Hepatocyte (in vitro differentiated cells): ENCODE results near the gene EXOC7. TPM values are rescaled to one million over a fixed set of nuclear protein-coding genes. Genes with fewer than 3 reads are reported as not detected.

Source experiments
- DNase-seq: peaks from one replicate; pipeline ENCODE4 v3.0.0-alpha.2; 2016; ENCODE audit warnings: low spot score
- H2AFZ ChIP-seq: fragments of 200-600 bp; sonication (generic); 2 replicates; pipeline ENCODE4 v1.6.0; 2016; ENCODE audit warnings: antibody characterized with exemption, mild to moderate bottlenecking
- H3K27ac ChIP-seq: fragments of 200-600 bp; sonication (generic); 2 replicates; pipeline ENCODE4 v1.5.1; 2016; ENCODE audit warnings: mild to moderate bottlenecking
- H3K27me3 ChIP-seq: fragments of 200-600 bp; sonication (generic); 2 replicates; pipeline ENCODE4 v1.6.1; 2016
- H3K36me3 ChIP-seq: fragments of 200-600 bp; sonication (generic); replicated peaks from 2 replicates; pipeline ENCODE4 v1.5.1; 2016; ENCODE audit warnings: low read depth; ENCODE audit not compliant: insufficient read depth
- H3K4me1 ChIP-seq: fragments of 200-600 bp; sonication (generic); 2 replicates; pipeline ENCODE4 v1.5.1; 2016; ENCODE audit warnings: mild to moderate bottlenecking, moderate library complexity; ENCODE audit not compliant: insufficient read depth
- H3K4me2 ChIP-seq: fragments of 200-600 bp; sonication (generic); 2 replicates; pipeline ENCODE4 v1.6.0; 2016
- H3K4me3 ChIP-seq: fragments of 200-600 bp; sonication (generic); 2 replicates; pipeline ENCODE4 v1.5.1; 2016; ENCODE audit warnings: mild to moderate bottlenecking
- H3K79me2 ChIP-seq: fragments of 200-600 bp; sonication (generic); 2 replicates; pipeline ENCODE4 v1.6.0; 2017; ENCODE audit warnings: mild to moderate bottlenecking
- H3K9me2 ChIP-seq: fragments of 200-600 bp; sonication (generic); replicated peaks from 2 replicates; pipeline ENCODE4 v1.6.0; 2017; ENCODE audit warnings: mild to moderate bottlenecking; ENCODE audit not compliant: insufficient read depth
- H3K9me3 ChIP-seq: fragments of 200-600 bp; sonication (generic); 2 replicates; pipeline ENCODE4 v1.5.1; 2016; ENCODE audit warnings: low read depth, mild to moderate bottlenecking
- H4K20me1 ChIP-seq: fragments of 200-600 bp; sonication (generic); 2 replicates; pipeline ENCODE4 v1.6.0; 2016; ENCODE audit warnings: mild to moderate bottlenecking; ENCODE audit not compliant: insufficient read depth, poor library complexity, severe bottlenecking
- EZH2 ChIP-seq: fragments of 200-600 bp; sonication (generic); IDR thresholded peaks from 2 replicates; pipeline ENCODE4 v1.6.1; 2016; ENCODE audit warnings: antibody characterized with exemption, mild to moderate bottlenecking, borderline replicate concordance
- EZH2phosphoT487 ChIP-seq: fragments of 200-600 bp; sonication (generic); IDR thresholded peaks from one replicate; pipeline ENCODE4 v1.6.1; 2018; ENCODE audit warnings: antibody characterized with exemption, mild to moderate bottlenecking, low read depth, moderate library complexity; ENCODE audit not compliant: unreplicated experiment, severe bottlenecking
- WGBS: methylation state at CpG from one replicate; pipeline ENCODE4 v1.1.6; 2016; ENCODE audit warnings: low lambda C conversion rate; ENCODE audit errors: missing lambda C conversion rate; 5-methylcytosine and 5-hydroxymethylcytosine counted together
- polyA plus RNA-seq: library from polyadenylated mRNA; unstranded; fragments of >200 nt; fragmentation: Nextera tagmentation; extraction: Ambion mirVana; gene quantifications from 2 replicates; pipeline ENCODE4 v1.2.1, GENCODE V29; 2016
- total RNA-seq: library from RNA; depleted of rRNA; stranded (reverse); fragments of >200 nt; gene quantifications from 2 replicates; pipeline ENCODE4 v1.2.3, GENCODE V29; 2014
- TF ChIP-seq, protein P1 (sequence below): fragments of 200-600 bp; sonication (generic); IDR thresholded peaks from 2 replicates; pipeline ENCODE4 v1.5.1; 2016; ENCODE audit warnings: antibody characterized with exemption, mild to moderate bottlenecking; ENCODE audit not compliant: poor library complexity

EXOC7 gene
- total and polyA plus RNA-seq, 2 experiments from 2014 or later, result 92.9 to 95.6 TPM

GRCh38 chr17:76036497-76037261 is 66.9 kb downstream of the EXOC7 start:
- Histone ChIP-seq H3K79me2 (no peaks in the 10 kb centered on the region), H3K4me1 (peaks cover 5% of the 10 kb centered on the region), H3K4me3 (no peak overlapping the region), H3K27ac (no peak overlapping the region), H4K20me1 (no peaks in the 10 kb centered on the region), H3K9me3 (no peaks in the 10 kb centered on the region), H3K27me3 (no peaks in the 10 kb centered on the region), H2AFZ (no peak overlapping the region), H3K36me3 (no peaks in the 10 kb centered on the region), H3K9me2 (no peaks in the 10 kb centered on the region), H3K4me2 (peak overlapping the region; percentile 43)
- WGBS, result 56% methylated on average over 22 of the region's 22 CpGs
- no peak for DNase-seq
- TF ChIP-seq EZH2phosphoT487, result no peak
- TF ChIP-seq, protein P1, sequence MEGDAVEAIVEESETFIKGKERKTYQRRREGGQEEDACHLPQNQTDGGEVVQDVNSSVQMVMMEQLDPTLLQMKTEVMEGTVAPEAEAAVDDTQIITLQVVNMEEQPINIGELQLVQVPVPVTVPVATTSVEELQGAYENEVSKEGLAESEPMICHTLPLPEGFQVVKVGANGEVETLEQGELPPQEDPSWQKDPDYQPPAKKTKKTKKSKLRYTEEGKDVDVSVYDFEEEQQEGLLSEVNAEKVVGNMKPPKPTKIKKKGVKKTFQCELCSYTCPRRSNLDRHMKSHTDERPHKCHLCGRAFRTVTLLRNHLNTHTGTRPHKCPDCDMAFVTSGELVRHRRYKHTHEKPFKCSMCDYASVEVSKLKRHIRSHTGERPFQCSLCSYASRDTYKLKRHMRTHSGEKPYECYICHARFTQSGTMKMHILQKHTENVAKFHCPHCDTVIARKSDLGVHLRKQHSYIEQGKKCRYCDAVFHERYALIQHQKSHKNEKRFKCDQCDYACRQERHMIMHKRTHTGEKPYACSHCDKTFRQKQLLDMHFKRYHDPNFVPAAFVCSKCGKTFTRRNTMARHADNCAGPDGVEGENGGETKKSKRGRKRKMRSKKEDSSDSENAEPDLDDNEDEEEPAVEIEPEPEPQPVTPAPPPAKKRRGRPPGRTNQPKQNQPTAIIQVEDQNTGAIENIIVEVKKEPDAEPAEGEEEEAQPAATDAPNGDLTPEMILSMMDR, result no peak

- Histone ChIP-seq H3K4me3 (no peak overlapping the region), H3K9me3 (no peaks in the 10 kb centered on the region), H3K79me2 (no peaks in the 10 kb centered on the region), H4K20me1 (no peaks in the 10 kb centered on the region), H3K4me2 (no peak overlapping the region), H3K27ac (no peak overlapping the region), H3K4me1 (peaks cover 9% of the 10 kb centered on the region), H3K27me3 (no peaks in the 10 kb centered on the region), H3K9me2 (no peaks in the 10 kb centered on the region), H2AFZ (no peak overlapping the region), H3K36me3 (no peaks in the 10 kb centered on the region)
- TF ChIP-seq, protein P1, result no peak
- TF ChIP-seq EZH2phosphoT487 (no peak), EZH2 (no peak)
- 86% methylated on average over 13 of the region's 13 CpGs for WGBS
- DNase-seq, result no peak
Measured at GRCh38 chr17:76034428-76035350, 68.9 kb downstream of the EXOC7 start.

GRCh38 chr17:76033139-76033538 is 70.4 kb downstream of the EXOC7 start:
- H3K79me2 ChIP-seq, result no peaks in the 10 kb centered on the region
- no peak for TF ChIP-seq EZH2
- TF ChIP-seq EZH2phosphoT487, result no peak
- TF ChIP-seq, protein P1, result no peak
- no peaks in the 10 kb centered on the region for H3K36me3 ChIP-seq
- H3K27me3 ChIP-seq, result no peaks in the 10 kb centered on the region
- H3K4me2 ChIP-seq, result no peak overlapping the region
- no peak overlapping the region for H3K4me3 ChIP-seq
- 96% methylated on average over 6 of the region's 6 CpGs for WGBS
- H2AFZ ChIP-seq, result no peak overlapping the region
- no peak overlapping the region for H3K27ac ChIP-seq
- peaks cover 16% of the 10 kb centered on the region for H3K4me1 ChIP-seq
- DNase-seq, result no peak
- H4K20me1 ChIP-seq, result no peaks in the 10 kb centered on the region
- H3K9me3 ChIP-seq, result no peaks in the 10 kb centered on the region
- H3K9me2 ChIP-seq, result no peaks in the 10 kb centered on the region
